Measurements from ENCODE around the gene CCL20.

Gene CCL20, protein sequence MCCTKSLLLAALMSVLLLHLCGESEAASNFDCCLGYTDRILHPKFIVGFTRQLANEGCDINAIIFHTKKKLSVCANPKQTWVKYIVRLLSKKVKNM

DNA sequence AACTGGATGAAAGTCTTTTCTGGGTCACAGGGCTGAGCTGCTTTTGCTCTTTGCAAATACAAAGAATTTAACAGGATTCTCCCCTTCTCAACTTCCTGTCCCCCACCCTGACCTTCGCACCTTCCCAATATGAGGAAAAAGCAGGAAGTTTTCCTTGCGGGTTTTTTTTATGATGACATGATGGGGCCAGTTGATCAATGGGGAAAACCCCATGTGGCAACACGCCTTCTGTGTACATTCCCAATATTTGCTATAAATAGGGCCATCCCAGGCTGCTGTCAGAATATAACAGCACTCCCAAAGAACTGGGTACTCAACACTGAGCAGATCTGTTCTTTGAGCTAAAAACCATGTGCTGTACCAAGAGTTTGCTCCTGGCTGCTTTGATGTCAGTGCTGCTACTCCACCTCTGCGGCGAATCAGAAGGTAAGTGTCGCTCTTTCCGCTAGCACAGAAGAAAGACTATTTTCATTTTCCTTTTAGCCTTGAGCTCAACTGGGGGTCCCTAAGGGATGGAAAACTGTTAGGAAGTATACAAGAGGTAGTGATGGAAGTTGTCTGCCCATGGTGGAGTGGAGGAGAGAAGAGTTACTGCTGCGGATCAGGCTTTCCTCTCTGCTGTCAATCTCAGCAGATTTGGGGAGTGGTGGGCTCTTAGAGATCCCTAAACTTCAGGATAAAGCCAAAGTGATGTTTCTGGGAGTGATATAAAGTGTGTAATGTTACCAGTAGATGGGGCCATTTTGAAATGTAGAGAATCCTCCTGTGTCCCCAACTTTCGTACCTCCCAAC lies at the start of gene CCL20:
Gene CCL20 (plus strand): TSS at position 281 of the 792 bp plus-strand sequence. CDS start 70 bp downstream, at position 351.
- no peaks in the 10 kb centered on the region for H3K9me3 ChIP-seq
- no peak for DNase-seq (ENCODE audit: low spot score in 2 of 2)
- in situ Hi-C loops (cut with MboI; ENCODE audit: low sequenced_read_pairs), result no loop called here
- H3K4me1 ChIP-seq, result no peaks in the 10 kb centered on the region
- H3K36me3 ChIP-seq (replicated peaks), result no peaks in the 10 kb centered on the region
- H3K27me3 ChIP-seq (ENCODE audit: low read depth), result no peaks in the 10 kb centered on the region
- H3K4me3 ChIP-seq, result no peak within 1 kb of the TSS

DNA sequence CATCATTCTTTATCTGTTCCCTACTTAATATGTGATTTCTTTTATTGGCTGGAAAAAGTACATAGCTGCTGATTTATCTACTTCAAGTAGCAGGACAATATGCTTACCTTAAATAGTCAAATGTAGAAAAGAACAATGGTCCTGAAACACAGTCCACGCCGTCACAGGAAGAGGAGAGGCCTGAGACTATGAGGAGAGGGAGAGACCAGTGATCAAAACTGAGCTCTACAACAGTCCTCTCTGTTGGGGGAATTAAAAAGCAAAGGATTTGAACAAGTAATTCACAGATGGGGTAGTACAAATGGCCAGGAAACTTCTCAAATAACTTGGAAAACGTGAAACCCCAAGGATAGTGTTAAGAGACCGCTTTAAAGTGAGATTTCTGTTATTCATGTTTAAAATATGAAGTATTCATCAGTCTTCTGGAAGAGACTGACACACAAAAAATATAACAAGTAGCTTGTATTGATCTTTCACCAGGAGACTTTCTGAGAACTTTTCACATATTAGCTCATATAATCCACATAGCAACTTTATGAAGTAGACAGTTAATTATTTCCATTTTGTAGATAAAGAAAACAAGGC lies 47.8 kb upstream of the CCL20 start:
- Histone ChIP-seq H3K36me3 (replicated peaks) (no peaks in the 10 kb centered on the region), H3K4me1 (no peaks in the 10 kb centered on the region)
- in situ Hi-C loops (cut with MboI; ENCODE audit: low sequenced_read_pairs), result loop anchor here (5.0 to 25.0 kb wide), 4 partner anchors 101 to 611 kb away; partner anchors contain the start of gene SCYGR5

DNA sequence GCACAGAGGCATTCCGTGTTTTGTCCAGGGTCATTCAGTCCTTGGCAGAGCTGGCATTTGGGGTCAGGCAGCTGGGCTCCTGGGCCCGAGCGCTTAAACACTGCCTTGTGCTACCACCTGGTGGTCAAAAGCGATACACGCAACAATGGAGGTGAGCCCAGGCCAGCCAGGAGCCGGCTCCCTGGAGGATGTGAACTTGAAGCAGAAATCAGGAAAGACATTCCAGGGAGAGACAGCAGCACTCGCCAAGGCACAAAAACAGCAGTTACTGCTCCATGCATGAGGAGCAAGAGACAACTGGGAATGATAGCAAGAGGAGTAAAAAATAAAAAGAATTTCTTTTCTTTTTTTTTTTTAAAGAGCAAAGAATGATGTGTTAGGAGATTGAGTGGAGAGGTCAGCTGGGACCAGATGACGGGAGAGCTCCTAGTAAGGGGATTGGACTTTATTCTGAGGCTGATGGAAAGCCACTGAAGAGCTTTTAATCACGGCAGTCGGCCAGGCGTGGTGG lies 47.2 kb upstream of the CCL20 start:
- H3K27me3 ChIP-seq (ENCODE audit: low read depth), result no peaks in the 10 kb centered on the region
- DNase-seq (ENCODE audit: low spot score in 2 of 2), result peak; percentile 72 to 88
- no peaks in the 10 kb centered on the region for H3K4me1 ChIP-seq
- in situ Hi-C loops (cut with MboI; ENCODE audit: low sequenced_read_pairs), result loop anchor here (5.0 to 25.0 kb wide), 4 partner anchors 102 to 612 kb away; partner anchors contain the start of gene SCYGR5
- no peak overlapping the region for H3K4me3 ChIP-seq
- H3K36me3 ChIP-seq (replicated peaks), result no peaks in the 10 kb centered on the region
- H3K9me3 ChIP-seq, result no peaks in the 10 kb centered on the region

More for the DNA sequence above, 47.8 kb upstream of the CCL20 start:
- Histone ChIP-seq H3K4me3 (no peak overlapping the region), H3K9me3 (no peaks in the 10 kb centered on the region), H3K27me3 (ENCODE audit: low read depth) (no peaks in the 10 kb centered on the region)
- no peak for DNase-seq (ENCODE audit: low spot score in 2 of 2)

DNA sequence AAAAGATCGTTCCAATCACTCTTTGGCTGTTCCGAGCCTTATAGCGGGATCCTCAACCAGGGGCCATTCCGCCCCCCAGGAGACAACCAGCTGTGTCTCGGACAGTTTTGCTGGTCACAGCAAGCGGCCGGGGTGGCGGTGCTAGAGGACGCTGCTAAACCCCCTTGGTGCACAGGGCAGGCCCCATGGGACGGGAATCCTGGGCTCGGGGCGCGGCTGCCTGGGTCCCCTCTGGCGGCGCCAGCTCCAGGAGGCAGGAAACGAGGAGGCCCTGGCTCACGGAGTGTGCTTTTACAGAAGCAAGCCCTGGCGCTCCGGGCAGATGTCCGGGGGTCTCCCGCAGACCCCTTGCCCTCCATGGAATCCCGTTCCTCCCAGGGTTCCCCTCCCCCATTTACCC lies 45.8 kb upstream of the CCL20 start:
- DNase-seq (ENCODE audit: low spot score in 2 of 2), result no peak
- Histone ChIP-seq H3K27me3 (ENCODE audit: low read depth) (no peaks in the 10 kb centered on the region), H3K9me3 (no peaks in the 10 kb centered on the region), H3K36me3 (replicated peaks) (no peaks in the 10 kb centered on the region), H3K4me3 (no peak overlapping the region), H3K4me1 (peaks cover 12% of the 10 kb centered on the region)
- in situ Hi-C loops (cut with MboI; ENCODE audit: low sequenced_read_pairs), result loop anchor here (5.0 to 25.0 kb wide), 4 partner anchors 103 to 613 kb away; partner anchors contain the start of gene SCYGR5

DNA sequence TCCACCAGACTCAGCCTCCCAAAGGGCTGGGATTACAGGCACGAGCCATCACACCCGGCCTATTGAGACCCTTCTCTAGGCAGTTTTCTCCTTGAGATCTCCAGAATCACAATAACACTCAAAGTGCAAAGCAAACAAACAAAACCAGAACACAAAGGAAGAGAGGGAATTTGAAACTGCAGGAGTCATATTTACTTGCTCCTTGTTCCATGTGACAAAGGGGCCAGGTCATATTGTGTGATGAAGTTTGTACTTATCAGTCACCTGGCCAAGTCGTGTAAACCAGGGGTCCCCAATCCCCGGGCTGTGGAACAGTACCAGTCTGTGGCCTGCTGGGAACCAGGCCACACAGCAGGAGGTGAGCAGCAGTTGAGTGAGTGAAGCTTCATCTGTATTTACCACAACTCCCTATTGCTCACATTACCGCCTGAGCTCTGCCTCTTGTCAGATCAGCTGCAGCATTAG lies 41.4 kb upstream of the CCL20 start:
- in situ Hi-C loops (cut with MboI; ENCODE audit: low sequenced_read_pairs), result loop anchor here (25.0 kb wide), 1 partner anchor 285 kb away; no protein-coding TSS in a partner anchor
- Histone ChIP-seq H3K27me3 (ENCODE audit: low read depth) (no peaks in the 10 kb centered on the region), H3K36me3 (replicated peaks) (no peaks in the 10 kb centered on the region), H3K9me3 (no peaks in the 10 kb centered on the region), H3K4me1 (peaks cover 28% of the 10 kb centered on the region), H3K4me3 (no peak overlapping the region)
- DNase-seq (ENCODE audit: low spot score in 2 of 2), result peak; percentile 48 to 63

DNA sequence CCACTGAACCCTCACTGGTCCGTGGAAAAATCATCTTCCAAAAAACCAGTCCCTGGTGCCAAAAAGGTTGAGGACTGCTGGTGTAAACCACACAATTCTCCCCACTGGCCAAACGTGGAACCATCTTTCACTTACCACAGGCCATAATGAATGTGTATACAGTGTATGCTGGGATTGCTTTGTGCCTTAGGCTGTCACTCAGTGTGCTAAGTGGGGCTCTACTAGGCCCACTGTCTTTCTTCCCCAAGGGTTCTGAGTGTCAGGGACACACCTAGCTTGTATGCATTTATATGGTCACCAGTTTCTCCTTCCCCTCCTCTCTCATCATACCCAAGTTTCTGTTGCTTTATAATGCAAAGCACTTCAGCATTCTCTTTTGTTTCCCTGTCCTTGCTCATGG lies 40.7 kb upstream of the CCL20 start:
- H3K4me3 ChIP-seq, result no peak overlapping the region
- DNase-seq (ENCODE audit: low spot score in 2 of 2), result peak; percentile 73 to 97
- H3K9me3 ChIP-seq, result no peaks in the 10 kb centered on the region
- H3K4me1 ChIP-seq, result peaks cover 28% of the 10 kb centered on the region
- no peaks in the 10 kb centered on the region for H3K27me3 ChIP-seq (ENCODE audit: low read depth)
- no peaks in the 10 kb centered on the region for H3K36me3 ChIP-seq (replicated peaks)
- in situ Hi-C loops (cut with MboI; ENCODE audit: low sequenced_read_pairs), result loop anchor here (25.0 kb wide), 1 partner anchor 286 kb away; no protein-coding TSS in a partner anchor

DNA sequence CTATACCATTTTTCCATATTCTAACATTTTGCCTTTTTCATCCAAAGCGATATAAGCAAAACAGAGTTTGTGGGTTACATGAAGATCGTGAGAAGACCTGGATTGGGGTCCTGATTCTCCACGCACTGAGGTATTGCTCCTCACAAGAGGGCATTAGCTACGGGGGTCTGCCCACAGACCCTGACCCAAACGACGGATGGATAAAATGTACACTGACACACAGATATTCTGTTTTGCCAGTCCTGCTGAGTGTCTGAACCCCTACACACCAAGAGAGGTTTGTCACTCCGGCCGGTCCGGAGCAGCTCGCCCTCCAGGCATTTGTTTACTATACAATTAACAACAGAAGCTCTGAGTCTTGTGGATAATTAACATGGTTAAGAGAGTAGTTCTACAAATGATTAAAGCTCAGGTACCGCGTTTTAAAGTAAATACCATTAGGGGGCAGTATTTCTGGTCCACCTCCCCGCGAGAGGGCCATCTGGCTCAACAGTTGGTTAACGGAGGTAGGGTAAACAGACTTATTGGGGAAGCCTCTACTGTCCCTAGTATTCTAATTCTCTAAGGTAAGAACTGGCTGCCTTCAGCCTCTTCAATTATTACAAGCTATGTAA lies 39.5 kb upstream of the CCL20 start:
- Histone ChIP-seq H3K4me3 (no peak overlapping the region), H3K9me3 (no peaks in the 10 kb centered on the region), H3K36me3 (replicated peaks) (no peaks in the 10 kb centered on the region), H3K4me1 (peaks cover 28% of the 10 kb centered on the region), H3K27me3 (ENCODE audit: low read depth) (no peaks in the 10 kb centered on the region)
- no peak for DNase-seq (ENCODE audit: low spot score in 2 of 2)
- in situ Hi-C loops (cut with MboI; ENCODE audit: low sequenced_read_pairs), result loop anchor here (25.0 kb wide), 1 partner anchor 287 kb away; no protein-coding TSS in a partner anchor

DNA sequence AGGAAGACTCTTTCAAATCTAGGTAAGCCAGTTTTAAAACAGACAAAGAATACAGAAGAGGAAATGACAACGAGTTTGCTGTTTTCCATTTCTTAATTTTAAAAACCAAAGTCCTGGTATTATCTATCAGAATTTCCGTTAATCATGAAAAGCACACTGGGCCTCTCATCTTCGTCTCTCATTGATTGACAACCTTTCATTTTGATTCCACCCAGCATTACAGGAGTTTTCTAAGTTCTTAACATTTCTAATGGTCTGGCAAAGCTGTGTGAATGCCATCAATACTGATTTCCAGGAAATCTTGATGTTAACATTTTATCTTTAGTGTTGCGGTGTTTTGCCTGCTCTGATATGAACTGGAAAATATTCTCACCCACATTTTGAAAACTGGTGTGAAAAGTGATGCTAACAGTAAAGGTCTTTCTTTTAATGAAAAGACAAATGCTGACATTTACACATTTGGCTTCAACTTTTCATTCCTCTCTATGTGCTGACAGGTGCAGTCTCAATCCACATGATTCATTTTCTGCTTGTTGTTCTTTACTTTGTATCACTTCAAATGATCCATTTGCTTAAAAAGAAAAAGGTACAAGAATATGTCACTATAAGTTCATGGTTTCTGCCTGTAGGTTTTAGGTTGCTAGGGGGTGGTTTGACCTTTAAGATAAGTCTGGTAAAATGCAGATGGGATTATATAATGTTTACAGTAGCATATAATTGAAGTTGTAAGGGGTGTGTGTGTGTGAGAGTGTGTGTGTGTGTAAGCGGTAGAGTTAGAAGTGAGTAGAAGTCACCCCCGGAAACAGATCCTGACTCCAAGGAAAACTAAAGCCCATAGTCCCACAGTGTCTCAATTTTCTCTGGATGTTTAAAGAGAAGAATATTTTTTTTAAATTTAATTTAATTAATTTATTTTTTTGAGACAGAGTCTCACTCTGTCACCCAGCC lies 38.5 kb upstream of the CCL20 start:
- Histone ChIP-seq H3K4me1 (peaks cover 28% of the 10 kb centered on the region), H3K4me3 (no peak overlapping the region), H3K9me3 (no peaks in the 10 kb centered on the region), H3K36me3 (replicated peaks) (no peaks in the 10 kb centered on the region), H3K27me3 (ENCODE audit: low read depth) (no peaks in the 10 kb centered on the region)
- in situ Hi-C loops (cut with MboI; ENCODE audit: low sequenced_read_pairs), result loop anchor here (25.0 kb wide), 1 partner anchor 288 kb away; no protein-coding TSS in a partner anchor
- DNase-seq (ENCODE audit: low spot score in 2 of 2), result no peak

DNA sequence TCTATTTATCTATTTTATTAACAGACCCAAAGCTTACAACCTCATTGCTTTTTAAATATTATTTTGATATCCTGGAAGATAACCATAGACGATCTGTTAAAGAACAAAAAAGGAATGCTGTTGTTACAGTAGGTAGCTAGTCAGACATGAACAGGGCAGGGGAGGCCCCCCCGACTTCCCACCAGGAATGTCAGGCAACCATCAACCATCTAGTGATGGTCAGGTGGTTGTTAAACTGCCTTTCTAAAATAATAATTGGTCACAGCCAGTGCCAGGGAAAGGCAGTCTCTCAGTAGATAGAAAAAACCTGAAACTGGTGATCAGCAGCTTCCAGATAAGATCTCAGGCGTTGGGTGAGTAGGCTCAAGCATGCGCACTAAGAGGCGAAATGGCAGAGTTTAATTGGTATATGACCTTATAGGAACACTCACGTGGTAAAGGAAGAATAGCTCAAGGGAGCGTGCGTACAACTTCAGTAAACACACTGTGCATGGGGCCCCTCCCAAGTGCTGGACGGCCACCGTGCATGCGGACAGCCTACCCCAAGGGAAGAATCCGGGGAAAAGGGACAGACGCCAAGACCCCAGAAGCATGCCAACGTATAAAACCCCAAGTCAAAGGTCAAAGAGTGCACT lies 32.5 kb upstream of the CCL20 start:
- Histone ChIP-seq H3K4me1 (0 out of 2 replicates have a peak, but pooled peaks cover 4% of the 10 kb centered on the region), H3K27me3 (ENCODE audit: low read depth) (no peaks in the 10 kb centered on the region), H3K9me3 (no peaks in the 10 kb centered on the region), H3K4me3 (no peak overlapping the region), H3K36me3 (replicated peaks) (no peaks in the 10 kb centered on the region)
- in situ Hi-C loops (cut with MboI; ENCODE audit: low sequenced_read_pairs), result no loop called here
- no peak for DNase-seq (ENCODE audit: low spot score in 2 of 2)

DNA sequence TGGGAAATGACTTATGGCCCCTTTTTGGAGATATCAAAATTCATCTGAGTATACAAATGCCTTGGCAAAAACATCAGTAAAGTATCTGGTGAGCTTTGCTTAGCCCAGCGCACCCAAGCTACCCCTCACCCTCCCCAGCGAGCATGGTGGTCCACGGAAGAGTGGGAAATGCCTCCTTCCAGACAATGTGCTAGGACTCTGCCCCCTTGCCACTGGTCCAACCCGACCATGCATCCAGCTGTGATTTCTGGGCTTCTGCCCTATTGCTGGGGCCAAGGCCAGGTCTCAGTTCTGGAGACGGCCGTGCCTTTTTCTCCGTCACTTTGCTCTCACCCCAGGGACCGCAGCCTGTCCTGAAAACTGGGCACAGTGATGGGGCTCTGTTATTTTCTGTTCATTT lies 31.8 kb upstream of the CCL20 start:
- H3K27me3 ChIP-seq (ENCODE audit: low read depth), result no peaks in the 10 kb centered on the region
- in situ Hi-C loops (cut with MboI; ENCODE audit: low sequenced_read_pairs), result no loop called here
- no peaks in the 10 kb centered on the region for H3K36me3 ChIP-seq (replicated peaks)

DNA sequence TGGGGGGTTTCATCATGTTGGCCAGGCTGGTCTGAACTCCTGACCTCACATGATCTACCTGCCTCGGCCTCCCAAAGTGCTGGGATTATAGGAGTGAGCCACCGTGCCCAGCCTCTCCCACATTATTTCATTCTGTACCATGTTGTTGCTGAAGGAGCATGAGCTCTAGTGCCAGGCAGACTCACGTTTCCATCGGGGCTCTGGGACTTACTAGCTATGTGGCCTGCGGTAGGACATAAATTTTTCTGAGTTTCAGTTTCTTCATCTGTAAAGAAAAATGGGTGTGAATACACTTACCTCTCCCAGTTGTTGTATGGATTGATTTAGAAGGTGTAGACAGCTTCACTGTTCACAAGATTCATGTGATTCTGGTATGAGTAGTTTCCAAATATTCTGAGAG lies 30.8 kb upstream of the CCL20 start:
- in situ Hi-C loops (cut with MboI; ENCODE audit: low sequenced_read_pairs), result no loop called here
- H3K9me3 ChIP-seq, result no peaks in the 10 kb centered on the region
- no peak overlapping the region for H3K4me3 ChIP-seq
- H3K4me1 ChIP-seq, result 0 out of 2 replicates have a peak, but pooled peaks cover 4% of the 10 kb centered on the region
- no peak for DNase-seq (ENCODE audit: low spot score in 2 of 2)
- no peaks in the 10 kb centered on the region for H3K36me3 ChIP-seq (replicated peaks)
- H3K27me3 ChIP-seq (ENCODE audit: low read depth), result no peaks in the 10 kb centered on the region

More for the DNA sequence above, 31.8 kb upstream of the CCL20 start:
- Histone ChIP-seq H3K4me3 (no peak overlapping the region), H3K4me1 (0 out of 2 replicates have a peak, but pooled peaks cover 4% of the 10 kb centered on the region), H3K9me3 (no peaks in the 10 kb centered on the region)
- DNase-seq (ENCODE audit: low spot score in 2 of 2), result no peak
